Endothelial cell of umbilical vein (primary cell): ENCODE measurements around the gene TAS1R2. TPM values are rescaled to one million over a fixed set of nuclear protein-coding genes. Genes with fewer than 3 reads are reported as not detected.

Experiments used
- BruUV-seq: library from RNA; stranded (reverse); fragments of 400-500 nt; replicated peaks from 2 replicates; lab custom pipeline; 2021; lab: Mats Ljungman, UMichigan
- CTCF ChIA-PET: fragments of 300-600, 350-600 bp; sonication (Branson Sonifier 250); formaldehyde crosslinking; loops from one replicate; lab custom pipeline; 2021; ENCODE audit warnings: antibody characterized with exemption, inconsistent platforms; lab: Charles Lee
- POLR2A ChIA-PET: fragments of 300-600, 350-600 bp; sonication (Branson Sonifier 250); formaldehyde crosslinking; loops from one replicate; lab custom pipeline; 2021; ENCODE audit warnings: antibody characterized with exemption, inconsistent platforms; lab: Charles Lee
- DNase-seq: peaks from one replicate; pipeline ENCODE4 v3.0.0-alpha.2; 2011; ENCODE audit warnings: low read depth, low spot score
- FAIRE-seq: peaks from 2 replicates; lab custom pipeline; 2011; peaks lifted over from hg19 to GRCh38; lab: Jason Lieb, UNC
- H2AFZ ChIP-seq: 2 replicates; pipeline ENCODE4 v1.6.0; 2012; ENCODE audit warnings: low read depth, low read length, control low read depth, inconsistent platforms
- H3K27ac ChIP-seq: 2 replicates; pipeline ENCODE4 v1.5.1; 2011; ENCODE audit warnings: low read depth, mild to moderate bottlenecking, control low read depth, low read length, moderate library complexity; ENCODE audit not compliant: insufficient read depth
- H3K27me3 ChIP-seq, 2 experiments: 2 replicates each; pipeline versions ENCODE4 v1.6.0 to v1.6.1; 2011; ENCODE audit warnings: low read length in 2 of 2, mixed read lengths in 1 of 2; ENCODE audit not compliant: control insufficient read depth in 2 of 2, insufficient read depth in 2 of 2
- H3K36me3 ChIP-seq, 2 experiments: 2 replicates in 1 of 2; 3 replicates in 1 of 2; pipeline ENCODE4 v1.5.1; 2011; ENCODE audit warnings: low read length in 2 of 2, mild to moderate bottlenecking in 1 of 2, moderate library complexity in 1 of 2; ENCODE audit not compliant: control insufficient read depth in 2 of 2, insufficient read depth in 2 of 2; ENCODE audit errors: extremely low read depth in 1 of 2
- H3K4me1 ChIP-seq: 3 replicates; pipeline ENCODE4 v1.5.1; 2011; ENCODE audit warnings: mild to moderate bottlenecking, low read length; ENCODE audit not compliant: control insufficient read depth, insufficient read depth; ENCODE audit errors: extremely low read depth
- H3K4me2 ChIP-seq: 2 replicates; pipeline ENCODE4 v1.6.1; 2011; ENCODE audit warnings: low read length, control low read depth, mixed read lengths; ENCODE audit not compliant: insufficient read depth
- H3K4me3 ChIP-seq, 3 experiments: fragments of 200-600 bp in 1 of 3; sonication (generic), shearing (Covaris generic) in 1 of 3; replicated peaks in 1 of 3; 2 replicates each; pipeline ENCODE4 v1.5.1; 2011 to 2016; ENCODE audit warnings: control low read depth in 3 of 3, low read length in 3 of 3, mild to moderate bottlenecking in 2 of 3, inconsistent platforms in 1 of 3, low read depth in 1 of 3, moderate library complexity in 1 of 3; ENCODE audit not compliant: insufficient read depth in 1 of 3
- H3K79me2 ChIP-seq: 2 replicates; pipeline ENCODE4 v1.6.0; 2012; ENCODE audit warnings: low read length, inconsistent platforms; ENCODE audit not compliant: control insufficient read depth, insufficient read depth
- H3K9ac ChIP-seq: replicated peaks from 2 replicates; pipeline ENCODE3; 2011; ENCODE audit warnings: low read length, control low read depth; ENCODE audit not compliant: insufficient read depth; ENCODE audit errors: extremely low read depth
- H3K9me1 ChIP-seq: replicated peaks from 3 replicates; pipeline ENCODE4 v1.6.0; 2011; ENCODE audit warnings: mild to moderate bottlenecking, low read length; ENCODE audit not compliant: control insufficient read depth, insufficient read depth; ENCODE audit errors: extremely low read depth
- H3K9me3 ChIP-seq: replicated peaks from 2 replicates; pipeline ENCODE4 v1.5.1; 2012; ENCODE audit warnings: low read length, inconsistent platforms; ENCODE audit not compliant: control insufficient read depth, insufficient read depth
- H4K20me1 ChIP-seq: replicated peaks from 2 replicates; pipeline ENCODE3; 2011; ENCODE audit warnings: mild to moderate bottlenecking, low read length; ENCODE audit not compliant: control insufficient read depth, insufficient read depth; ENCODE audit errors: extremely low read depth
- CTCF ChIP-seq, 2 donors: IDR thresholded peaks; 1 replicate in 1 of 2; 2 replicates in 1 of 2; pipeline ENCODE4 v1.5.1; 2011; ENCODE audit warnings: low read length in 2 of 2, mild to moderate bottlenecking in 2 of 2, moderate library complexity in 2 of 2, control low read depth in 1 of 2, inconsistent platforms in 1 of 2, low read depth in 1 of 2; ENCODE audit not compliant: insufficient read depth in 1 of 2; ENCODE audit errors: extremely low read depth in 1 of 2
- EZH2 ChIP-seq: IDR thresholded peaks from 2 replicates; pipeline ENCODE4 v1.6.1; 2012; ENCODE audit warnings: borderline replicate concordance, low read depth, mild to moderate bottlenecking, moderate library complexity, low read length, inconsistent platforms; ENCODE audit not compliant: severe bottlenecking
- FOS ChIP-seq: IDR thresholded peaks from 2 replicates; pipeline ENCODE4 v1.6.1; 2011; ENCODE audit warnings: mild to moderate bottlenecking, low read length, moderate library complexity, borderline replicate concordance; ENCODE audit not compliant: insufficient read depth
- GATA2 ChIP-seq: IDR thresholded peaks from 2 replicates; pipeline ENCODE4 v1.7.0; 2011; ENCODE audit warnings: low read depth, mild to moderate bottlenecking, moderate library complexity, mixed read lengths, low read length; ENCODE audit not compliant: insufficient read length, insufficient read depth
- JUN ChIP-seq: IDR thresholded peaks from 2 replicates; pipeline ENCODE4 v1.6.1; 2011; ENCODE audit warnings: borderline replicate concordance, low read depth; ENCODE audit not compliant: insufficient read length, insufficient read depth
- MAX ChIP-seq: IDR thresholded peaks from 2 replicates; pipeline ENCODE4 v1.6.1; 2011; ENCODE audit not compliant: insufficient read depth, insufficient read length
- MYC ChIP-seq: IDR thresholded peaks from one replicate; pipeline ENCODE4 v1.6.1; 2011; ENCODE audit warnings: mild to moderate bottlenecking, low read depth, low read length
- POLR2A ChIP-seq: IDR thresholded peaks from 2 replicates; pipeline ENCODE4 v1.6.1; 2012; ENCODE audit warnings: low read depth, mild to moderate bottlenecking, control low read depth, low read length
- POLR2AphosphoS5 ChIP-seq: IDR thresholded peaks from 2 replicates; pipeline ENCODE4 v1.6.1; 2012; ENCODE audit warnings: low read depth, mild to moderate bottlenecking, control low read depth, low read length, moderate library complexity; ENCODE audit not compliant: insufficient read depth
- dilution Hi-C: fragments of 300-500 bp; cut with MboI; formaldehyde crosslinking; loops from one replicate; pipeline ENCODE4 v1.15.0; 2019; ENCODE audit warnings: low sequenced_read_pairs; ENCODE audit not compliant: extremely low pct_ligation_motif_present
- intact Hi-C: fragments of 100-400 bp; cut with micrococcal nuclease; formaldehyde crosslinking; loops from one replicate; pipeline ENCODE4 v1.10.0; 2022
- polyA plus RNA-seq, 4 experiments: library from polyadenylated mRNA; depleted of rRNA in 3 of 4; stranded (reverse) in 3 of 4; unstranded in 1 of 4; fragments of >200 nt; gene quantifications; 2 replicates each; pipeline versions ENCODE4 v1.2.1 to v1.2.3, GENCODE V29; 2011 to 2012; ENCODE audit warnings: missing spikeins in 1 of 4
- total RNA-seq: library from RNA; stranded (reverse); gene quantifications from 2 replicates; pipeline ENCODE4 v1.2.3, GENCODE V29; 2021

Gene TAS1R2
- total and polyA plus RNA-seq, 2 donors (not counting 3 experiments of a cell fraction or from before 2014, with no cell fraction given), result not detected

- no peaks in the 10 kb centered on the region for H3K4me1 ChIP-seq
- no peak for TF ChIP-seq POLR2AphosphoS5
- TF ChIP-seq EZH2, result no peak
- no peak for TF ChIP-seq MYC
- no peak for TF ChIP-seq MAX
- TF ChIP-seq CTCF (IDR thresholded peaks at IDR 0.05; ENCODE audit: extremely low read depth in 1 of 2, insufficient read depth in 1 of 2, low read depth in 1 of 2, low read length in 2 of 2), result no peak
- TF ChIP-seq JUN, result no peak
- no peak for TF ChIP-seq GATA2
- no peak for TF ChIP-seq POLR2A
- no peak for TF ChIP-seq FOS
- no peak overlapping the region for H3K4me3 ChIP-seq
- no peaks in the 10 kb centered on the region for H3K9me1 ChIP-seq
- H3K36me3 ChIP-seq, result no peaks in the 10 kb centered on the region
- CTCF ChIA-PET, result no interaction called here
- intact Hi-C loops (no loop called here), dilution Hi-C loops (no loop called here)
- POLR2A ChIA-PET, result no interaction called here
- FAIRE-seq (no peak), DNase-seq (no peak)
- no peaks in the 10 kb centered on the region for H3K9me3 ChIP-seq
- H3K79me2 ChIP-seq, result no peaks in the 10 kb centered on the region
- H2AFZ ChIP-seq, result no peak overlapping the region
- H3K4me2 ChIP-seq, result no peak overlapping the region
- H4K20me1 ChIP-seq, result no peaks in the 10 kb centered on the region
- H3K27me3 ChIP-seq, result peaks cover 0 to 3% of the 10 kb centered on the region in 2 experiments
- BruUV-seq, result no TSS peak
- no peak overlapping the region for H3K9ac ChIP-seq
- no peak overlapping the region for H3K27ac ChIP-seq
Measured at GRCh38 chr1:18865176-18865575, 5.7 kb upstream of the TAS1R2 start.
